M059J (cell line): Measurements from ENCODE around the gene YY2. TPM values are rescaled to one million over a fixed set of nuclear protein-coding genes. Genes with fewer than 3 reads are reported as not detected.
"Not testable (repeated sequence)": the region's sequence is repeated elsewhere in the genome, so short reads cannot be mapped to it uniquely, and the experiment has no call there.

ENCODE experiments used
- DNase-seq: peaks from one replicate; pipeline ENCODE4 v3.0.0-alpha.2; 2012; ENCODE audit warnings: low read depth
- total RNA-seq: library from RNA; depleted of rRNA; stranded (reverse); fragments of >200 nt; shearing (Covaris generic); gene quantifications from 2 replicates; pipeline ENCODE4 v1.2.3, GENCODE V29; 2014; rRNA removed

The YY2 gene
- total RNA-seq, result 0.54 and 1.1 TPM in 2 replicates

DNA sequence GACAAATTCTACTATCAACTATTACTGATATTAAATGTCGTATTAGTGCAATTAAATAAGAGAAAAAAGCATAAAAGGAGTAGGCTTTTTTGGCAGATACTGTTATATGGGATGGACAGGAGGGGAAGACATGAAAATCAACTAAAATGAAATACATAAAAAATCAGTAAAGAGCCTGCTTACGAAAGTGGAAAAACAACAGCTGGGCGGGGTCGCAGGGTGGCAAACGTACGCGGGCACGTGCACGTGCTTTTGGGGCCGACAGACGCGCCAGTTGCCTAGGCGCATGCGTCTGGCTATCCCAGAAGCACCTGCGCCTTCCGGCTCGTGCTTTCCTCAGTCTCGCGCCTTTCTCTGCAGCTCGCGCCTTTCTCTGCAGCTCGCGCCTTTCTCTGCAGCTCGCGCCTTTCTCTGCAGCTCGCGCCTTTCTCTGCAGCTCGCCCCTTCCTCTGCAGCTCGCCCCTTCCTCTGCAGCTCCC lies at the start of gene YY2:
YY2 (plus strand) TSS at position 51 of the 479 bp plus-strand sequence. CDS start 498 bp downstream, outside the sequence.
- no peak for DNase-seq

DNA sequence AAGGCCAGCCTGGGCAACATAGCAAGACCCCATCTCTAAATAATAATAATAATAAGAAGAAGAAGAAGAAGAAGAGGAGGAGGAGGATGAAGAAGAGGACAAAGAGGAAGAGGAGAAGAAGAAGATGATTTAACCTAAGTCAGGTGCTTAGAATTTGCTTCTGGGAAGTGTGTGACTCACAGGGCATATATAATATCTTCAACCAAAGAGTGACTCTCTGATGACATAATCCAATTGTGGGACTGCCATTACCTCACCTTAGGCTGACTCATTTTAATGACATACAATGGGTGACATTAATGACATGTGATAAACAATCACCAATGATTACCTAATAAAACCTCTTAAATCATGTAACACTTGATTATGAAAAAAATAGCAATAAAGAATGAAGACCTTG lies 49.1 kb upstream of the YY2 start:
- peak; percentile 64 for DNase-seq

DNA sequence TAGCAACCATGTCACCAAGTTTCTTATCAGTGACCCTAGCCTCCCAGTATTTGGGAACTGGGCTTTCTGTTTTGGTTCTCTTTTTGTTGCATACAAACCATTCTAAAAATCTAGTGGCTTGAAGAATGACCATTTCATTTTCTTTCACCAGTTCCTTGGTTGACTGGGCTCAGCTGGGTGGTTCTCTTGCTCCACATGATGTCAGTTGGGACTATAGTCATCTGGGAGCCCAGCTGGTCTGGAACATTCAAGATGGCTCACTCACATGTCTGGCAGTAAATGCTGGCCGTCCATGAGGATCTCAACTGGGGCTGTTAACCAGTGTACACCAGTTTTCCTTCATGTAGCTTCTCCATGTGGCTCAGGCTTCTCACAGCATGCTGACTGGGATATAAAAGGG lies 44.0 kb upstream of the YY2 start:
- DNase-seq, result no peak

DNA sequence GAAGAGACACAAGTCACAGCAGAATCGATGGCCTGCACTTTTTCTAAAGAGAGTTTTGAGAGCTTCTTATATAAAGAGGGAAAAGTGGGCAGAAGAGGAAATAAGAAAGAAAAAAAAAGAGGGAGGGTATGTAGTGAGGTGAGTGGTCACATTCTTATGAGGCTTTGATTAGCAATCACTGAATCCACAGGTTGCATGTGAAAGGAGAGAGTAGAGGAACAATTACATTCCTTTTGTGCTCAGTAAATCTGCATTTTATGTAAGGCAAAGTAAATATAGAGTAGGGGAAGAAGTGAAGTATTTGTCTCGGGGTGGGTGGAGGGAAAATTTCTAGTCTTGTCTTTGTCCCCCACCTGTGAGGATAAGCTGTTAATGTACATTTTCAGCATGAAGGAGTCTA lies 43.2 kb upstream of the YY2 start:
- no peak for DNase-seq

DNA sequence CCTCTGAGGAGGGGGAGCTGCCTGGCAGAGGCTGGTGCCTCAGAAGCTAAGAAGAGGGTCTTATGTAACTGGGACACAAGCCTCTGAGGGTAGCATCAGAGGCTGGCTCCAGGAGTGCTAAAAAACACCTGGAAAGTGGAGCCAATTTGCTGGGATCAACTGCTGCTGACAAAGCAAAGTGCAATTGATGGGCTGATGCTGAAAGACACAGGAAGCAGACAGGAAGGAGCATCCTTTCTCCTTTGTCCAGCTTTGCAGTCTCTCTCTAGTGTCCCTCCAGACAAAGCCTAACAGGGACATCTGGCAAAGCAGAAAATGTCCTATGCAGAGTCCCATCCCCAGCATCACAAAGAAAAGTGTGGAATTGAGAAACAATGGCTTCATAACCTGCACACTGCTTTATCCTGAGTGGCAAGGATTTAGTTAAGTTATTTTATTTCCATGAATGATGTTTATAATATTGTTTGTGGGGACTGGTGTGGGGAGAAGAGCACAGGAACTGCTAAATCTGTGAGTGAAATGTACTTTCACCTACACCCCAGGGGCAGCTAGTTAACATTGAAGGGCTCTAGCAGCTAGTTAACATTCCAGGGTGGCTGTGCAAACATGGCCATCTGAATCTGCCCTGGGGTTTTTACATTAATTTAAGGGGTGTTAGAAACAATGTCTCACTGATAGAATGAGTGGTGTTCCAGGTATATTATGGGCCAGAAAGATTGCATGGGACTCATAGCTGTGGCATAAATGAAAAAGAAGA lies 42.0 kb upstream of the YY2 start:
- no peak for DNase-seq

DNA sequence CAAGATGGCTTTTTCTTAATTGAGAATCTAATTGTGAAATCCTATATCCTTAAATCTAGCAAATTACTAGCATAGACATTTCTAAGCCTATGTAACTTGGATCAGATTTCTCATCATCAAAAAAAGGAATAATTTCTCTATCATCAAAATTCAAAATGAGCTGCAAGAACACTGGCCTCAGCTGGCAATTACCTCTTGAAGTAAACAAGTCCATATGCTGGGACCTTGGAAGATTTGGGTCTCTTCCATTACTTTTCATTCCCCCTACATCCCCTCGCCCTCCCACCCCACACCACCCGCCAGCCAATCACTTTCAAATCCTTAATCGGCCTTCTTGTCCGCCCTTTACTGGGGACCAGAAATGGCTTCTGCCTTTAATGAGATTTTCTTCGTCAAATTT lies 39.7 kb upstream of the YY2 start:
- no peak for DNase-seq

DNA sequence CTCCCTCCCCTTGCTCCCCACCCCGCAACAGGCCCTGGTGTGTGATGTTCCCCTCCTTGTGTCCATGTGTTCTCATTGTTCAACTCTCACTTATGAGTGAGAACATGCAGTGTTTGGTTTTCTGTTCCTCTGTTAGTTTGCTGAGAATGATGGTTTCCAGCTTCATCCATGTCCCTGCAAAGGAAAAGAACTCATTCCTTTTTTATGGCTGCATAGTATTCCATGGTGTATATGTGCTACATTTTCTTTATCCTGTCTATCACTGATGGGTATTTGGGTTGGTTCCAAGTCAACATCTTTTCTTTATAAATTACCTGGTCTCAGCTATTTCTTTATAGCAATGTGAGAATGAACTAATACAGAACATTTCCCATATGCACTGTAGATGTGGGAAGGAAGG lies 35.6 kb upstream of the YY2 start:
- DNase-seq, result not testable (repeated sequence)

DNA sequence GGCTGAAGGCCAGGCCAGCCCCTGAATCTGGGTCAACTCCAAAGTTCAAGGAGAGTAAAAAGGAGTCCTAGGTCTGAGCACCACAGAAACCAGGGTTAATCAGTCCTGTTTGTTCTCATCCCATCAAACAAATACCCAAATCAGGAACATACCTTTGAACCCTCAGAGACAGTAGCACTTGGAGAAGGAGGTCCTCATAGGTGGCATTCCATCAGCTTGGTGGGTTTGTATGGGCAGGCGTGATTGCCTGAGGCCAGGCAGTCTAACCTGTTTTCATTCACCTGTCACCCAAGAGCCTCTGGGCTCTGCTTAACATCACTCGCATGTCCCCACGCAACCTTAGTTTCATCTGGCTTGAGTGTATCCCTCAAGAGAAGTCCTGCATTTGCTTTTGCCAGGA lies 33.9 kb upstream of the YY2 start:
- DNase-seq, result no peak

DNA sequence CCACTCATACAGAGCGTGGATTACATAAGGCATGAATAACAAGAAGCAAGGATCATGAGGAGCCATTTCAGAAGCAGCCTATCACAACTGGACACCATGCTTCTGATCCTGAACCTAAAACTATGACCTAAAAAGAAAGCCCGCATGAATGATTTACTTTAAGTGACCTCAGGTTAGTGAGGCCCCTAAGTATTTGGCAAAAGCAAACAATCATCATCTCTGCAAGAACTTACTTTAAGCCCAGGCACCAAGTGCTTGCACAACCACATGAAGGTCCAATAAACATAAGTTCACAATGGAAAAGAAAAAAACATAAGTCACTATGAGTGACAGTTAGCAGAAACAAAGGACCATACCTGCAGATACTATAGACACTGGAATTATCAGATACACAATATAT lies 24.3 kb upstream of the YY2 start:
- DNase-seq, result no peak

DNA sequence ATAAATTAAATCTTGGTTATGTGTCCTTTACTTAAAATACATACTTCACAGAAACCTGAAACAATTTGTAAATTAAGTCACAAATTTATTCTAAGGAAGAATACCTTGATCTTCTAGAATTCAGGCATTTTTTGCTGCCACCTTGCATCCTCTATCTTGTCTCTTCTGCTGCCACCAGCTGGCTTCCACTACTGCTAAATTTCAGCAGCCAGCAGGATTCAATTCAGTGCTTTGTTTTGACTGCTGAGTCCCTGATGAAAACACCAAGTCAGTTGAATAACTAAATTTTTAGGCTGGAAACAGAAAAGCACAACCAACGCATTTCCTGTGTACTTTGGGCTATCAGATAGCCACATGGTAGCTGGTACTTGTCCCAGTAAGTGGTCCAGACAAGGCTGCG lies 18.7 kb upstream of the YY2 start:
- peak; percentile 8 for DNase-seq

DNA sequence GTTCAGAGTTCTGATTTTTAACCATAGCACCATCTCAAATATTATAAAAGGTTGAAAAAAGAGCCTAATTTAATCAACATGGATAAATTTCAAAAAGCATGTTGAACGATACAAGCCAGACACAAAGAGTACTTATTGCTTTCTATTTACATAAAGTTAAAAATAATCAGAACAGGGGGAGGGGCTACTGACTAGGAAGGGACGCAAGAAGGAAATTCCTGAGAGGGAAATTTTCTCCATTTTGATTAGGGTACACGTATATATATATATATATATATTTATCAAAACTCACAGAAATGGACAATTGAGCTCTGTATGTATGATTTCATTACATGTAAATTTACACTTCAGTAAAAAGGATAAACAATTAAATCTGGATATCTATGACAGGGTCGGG lies 16.9 kb upstream of the YY2 start:
- peak; percentile 23 for DNase-seq

DNA sequence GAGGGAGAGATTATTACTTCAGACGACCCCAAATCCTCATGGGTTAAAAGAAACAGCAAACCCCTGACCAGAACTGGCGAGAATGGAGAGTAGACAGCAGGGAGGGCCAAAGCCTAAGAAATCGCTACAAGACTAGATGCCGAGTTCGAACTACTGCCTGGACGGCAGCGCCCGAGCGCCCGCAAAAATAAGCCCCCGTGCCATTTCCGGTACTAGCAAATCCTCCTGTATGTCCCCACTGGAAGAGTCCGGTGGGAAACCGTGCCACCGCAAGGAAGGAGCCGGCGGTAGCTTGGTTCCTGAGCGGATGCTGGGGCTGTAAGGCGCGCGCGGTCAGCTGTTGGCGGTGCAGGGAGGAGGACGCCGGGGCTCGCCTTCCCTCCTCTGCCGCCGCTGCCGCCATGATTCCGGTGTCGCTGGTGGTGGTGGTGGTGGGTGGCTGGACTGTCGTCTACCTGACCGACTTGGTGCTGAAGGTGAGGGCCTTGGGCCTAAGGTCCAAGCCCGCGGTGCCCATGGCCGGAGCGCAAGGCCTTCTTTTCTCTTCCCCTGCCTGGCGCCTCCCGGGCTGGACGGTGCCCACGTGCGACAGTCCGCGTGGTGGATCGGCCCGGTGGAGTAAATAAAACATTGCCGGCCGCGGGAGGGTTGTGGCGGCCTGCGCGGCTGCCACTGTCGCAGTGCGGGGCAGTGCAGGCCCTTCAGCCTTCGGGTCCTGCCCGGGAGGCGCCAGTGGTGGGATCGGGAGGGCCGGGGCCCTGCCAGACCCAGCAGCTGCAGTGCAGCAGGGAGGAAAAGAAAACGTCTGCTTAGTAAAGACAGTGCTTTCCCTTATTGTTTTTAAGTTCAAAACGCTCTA lies 16.2 kb upstream of the YY2 start, which contains the start of gene MBTPS2:
MBTPS2 (plus strand) TSS at position 284 of the 859 bp plus-strand sequence; CDS start at position 402, 118 bp downstream.
- peak; percentile 85 for DNase-seq

DNA sequence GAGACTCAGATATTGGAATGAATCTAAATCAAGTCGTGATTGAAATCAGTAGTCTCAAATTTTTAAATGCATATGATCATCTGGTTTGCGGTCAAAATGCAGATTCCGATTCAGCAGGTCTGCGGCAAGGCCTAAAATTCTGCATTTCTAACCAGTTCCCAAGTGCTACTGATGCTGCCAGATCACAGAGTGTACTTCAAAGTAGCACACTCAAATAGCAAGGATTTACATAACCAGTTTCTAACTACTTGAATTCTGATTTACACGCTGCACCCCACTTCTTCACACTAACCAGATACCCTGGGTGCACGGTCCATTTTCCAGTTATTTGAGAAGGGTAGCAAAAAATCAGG lies 15.6 kb upstream of the YY2 start:
- DNase-seq, result peak; percentile 6

DNA sequence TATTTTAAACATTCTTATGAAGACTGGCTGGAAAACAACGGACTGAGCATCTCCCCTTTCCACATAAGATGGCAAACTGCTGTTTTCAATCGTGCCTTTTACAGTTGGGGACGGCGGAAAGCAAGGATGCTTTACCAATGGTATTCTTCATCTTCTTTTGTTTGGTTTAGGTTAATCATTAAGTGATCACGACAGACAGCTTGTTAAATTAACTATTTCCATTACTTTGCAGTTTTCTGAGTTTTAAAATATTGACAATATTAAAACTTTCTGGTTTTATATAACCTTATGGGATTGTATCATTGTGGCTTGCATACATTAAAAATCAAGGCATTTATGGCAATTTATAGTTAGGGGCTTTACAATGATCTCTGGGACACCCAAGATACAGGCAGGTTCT lies 12.6 kb upstream of the YY2 start:
- no peak for DNase-seq

DNA sequence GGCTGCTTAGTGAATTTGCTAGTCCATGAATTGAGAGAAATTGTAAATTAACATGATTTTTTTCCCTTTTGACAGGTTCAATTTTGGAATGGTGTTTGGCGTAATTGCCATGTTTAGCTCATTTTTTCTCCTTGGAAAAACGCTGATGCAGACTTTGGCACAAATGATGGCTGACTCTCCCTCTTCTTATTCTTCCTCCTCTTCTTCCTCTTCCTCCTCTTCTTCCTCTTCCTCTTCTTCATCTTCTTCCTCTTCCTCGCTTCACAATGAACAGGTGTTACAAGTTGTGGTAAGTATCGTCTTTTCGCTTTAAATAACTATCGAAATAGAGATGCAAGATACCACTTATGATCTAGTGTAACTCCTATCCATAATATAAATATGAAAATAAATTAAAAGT lies 10.7 kb upstream of the YY2 start:
- DNase-seq, result no peak

DNA sequence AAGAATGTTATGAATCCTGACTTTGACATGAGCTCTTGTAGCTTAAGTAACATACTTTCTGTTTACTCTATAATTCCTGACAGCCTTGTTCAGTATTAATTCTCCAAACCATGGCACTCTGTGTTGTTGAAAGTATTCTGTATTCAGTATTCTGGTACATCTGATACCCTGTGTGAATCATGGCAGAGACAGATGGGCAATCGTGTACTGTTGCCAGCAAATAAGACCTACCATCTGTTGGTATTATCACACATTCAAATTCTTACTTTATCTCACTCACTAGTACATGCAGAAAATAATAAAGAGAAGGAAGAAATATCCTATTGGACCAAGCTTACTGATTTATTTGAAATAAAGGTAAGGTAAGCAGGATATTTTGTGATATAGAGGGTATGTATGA lies 8.4 kb upstream of the YY2 start:
- no peak for DNase-seq

DNA sequence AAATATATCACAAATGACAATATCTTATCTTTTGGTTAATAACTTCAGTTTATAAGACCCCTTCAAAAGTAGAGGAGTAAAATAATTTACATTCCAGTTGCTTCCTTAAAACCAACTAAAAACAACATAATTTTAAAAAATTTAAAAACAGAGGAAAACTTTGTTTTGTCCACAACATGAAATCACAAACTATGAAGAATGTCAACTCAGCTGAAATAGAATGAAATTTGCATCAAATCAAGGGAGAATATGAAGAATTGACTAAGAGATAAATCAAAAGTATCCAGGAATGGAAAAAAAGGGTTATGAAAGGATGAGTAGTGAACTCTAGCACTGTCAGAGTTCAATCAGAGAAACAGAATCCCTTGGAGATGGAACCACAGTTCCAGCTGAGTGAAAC lies 2.2 kb upstream of the YY2 start:
- no peak for DNase-seq

DNA sequence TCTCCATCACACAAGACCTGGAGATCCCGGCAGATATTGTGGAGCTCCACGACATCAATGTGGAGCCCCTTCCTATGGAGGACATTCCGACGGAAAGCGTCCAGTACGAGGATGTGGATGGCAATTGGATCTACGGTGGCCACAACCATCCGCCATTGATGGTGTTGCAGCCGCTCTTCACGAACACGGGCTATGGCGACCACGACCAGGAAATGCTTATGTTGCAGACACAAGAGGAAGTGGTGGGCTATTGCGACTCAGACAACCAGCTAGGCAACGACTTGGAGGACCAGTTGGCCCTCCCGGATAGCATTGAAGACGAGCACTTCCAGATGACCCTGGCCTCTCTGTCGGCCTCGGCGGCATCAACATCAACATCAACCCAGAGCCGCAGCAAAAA lies 717 bp downstream of the YY2 start:
- no peak for DNase-seq

DNA sequence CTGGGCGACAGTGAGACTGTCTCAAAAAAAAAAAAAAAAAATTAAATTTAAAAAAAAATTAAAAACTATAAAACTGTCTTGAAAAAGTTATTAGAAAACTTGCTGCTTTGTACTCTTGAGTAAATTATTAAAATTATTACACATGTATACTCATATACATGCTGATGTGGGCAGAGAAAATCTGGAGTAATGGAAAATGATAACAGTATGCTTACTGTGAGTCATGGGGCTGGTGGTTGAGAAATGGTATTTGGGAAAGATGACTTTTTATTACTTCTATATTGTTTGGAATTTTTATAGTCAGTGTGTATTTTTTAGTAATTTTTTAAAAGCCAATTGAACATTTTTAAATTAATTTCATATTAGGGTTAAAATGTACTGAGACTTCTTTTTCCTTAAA lies 7.5 kb downstream of the YY2 start:
- no peak for DNase-seq

DNA sequence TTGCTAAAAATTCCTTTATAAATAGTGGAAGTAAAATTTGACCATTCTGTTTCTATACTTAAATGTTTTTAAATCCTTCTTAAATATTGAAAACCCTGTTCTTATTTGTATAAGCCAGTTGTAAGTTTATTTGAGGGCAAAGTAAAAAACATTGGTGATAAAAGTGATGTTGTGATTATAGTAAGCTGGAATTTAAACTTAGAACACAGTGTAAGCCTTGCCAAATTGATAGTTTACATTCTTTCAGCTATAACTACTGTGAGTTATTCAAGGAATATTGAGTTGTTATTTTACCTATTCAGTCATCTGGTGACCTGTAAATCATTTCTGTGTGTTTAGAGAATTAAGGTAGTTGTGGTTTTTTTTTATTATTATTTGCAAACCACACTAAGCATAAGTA lies 9.6 kb downstream of the YY2 start:
- no peak for DNase-seq

DNA sequence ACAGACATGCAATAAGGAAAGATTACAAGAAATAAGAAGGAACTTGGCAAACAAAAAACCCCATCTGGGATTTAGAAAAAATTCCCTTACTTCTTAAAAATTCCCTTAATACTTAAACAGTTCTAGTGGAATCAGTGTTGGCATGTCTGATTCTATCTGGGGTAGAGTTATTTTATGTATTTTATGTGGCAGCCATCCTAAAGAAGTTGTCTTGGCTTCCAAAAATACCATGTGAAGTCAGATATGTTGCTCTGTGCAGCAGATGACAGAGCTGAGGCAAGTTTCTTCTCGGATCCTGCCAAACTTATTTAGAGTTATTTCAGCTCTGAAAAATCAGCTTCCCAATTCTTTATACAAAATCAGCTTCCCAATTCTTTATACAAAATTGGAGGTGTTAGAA lies 14.7 kb downstream of the YY2 start:
- DNase-seq, result no peak

DNA sequence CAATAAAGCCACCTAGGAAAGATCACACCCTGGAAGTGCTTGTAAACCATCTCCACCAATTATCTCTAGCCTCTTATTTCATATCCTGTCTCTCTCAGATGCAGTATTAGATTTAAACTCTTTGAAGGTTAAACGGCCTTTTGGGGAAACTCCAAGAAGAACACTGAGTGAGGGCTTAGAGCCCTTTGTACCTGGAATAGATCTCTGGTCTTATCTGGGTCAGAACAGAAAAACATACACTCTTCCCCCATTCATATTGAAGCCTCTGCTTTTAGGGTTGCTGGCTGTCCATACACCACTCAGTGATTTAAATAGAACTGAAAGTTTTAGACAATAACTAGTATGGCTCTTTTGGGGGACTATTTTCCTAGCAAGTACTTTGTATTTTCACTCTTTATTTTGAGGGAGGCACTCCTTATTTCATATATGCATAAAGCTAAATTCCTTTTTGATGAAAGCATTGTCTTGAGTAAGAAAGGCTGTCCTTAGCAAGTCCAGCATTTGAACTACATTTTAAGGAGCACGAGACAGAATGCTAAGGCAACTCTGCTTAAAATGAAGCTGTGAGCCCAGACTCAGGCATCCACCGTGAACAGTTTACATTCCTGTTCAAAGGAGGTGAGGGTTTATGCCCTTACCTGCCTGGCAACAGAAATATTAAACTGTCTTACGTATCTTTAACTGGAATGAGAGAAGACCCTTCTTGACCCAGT lies 17.4 kb downstream of the YY2 start:
- DNase-seq, result no peak
